Measurements from ENCODE around the gene TMEM231.
A peak's percentile ranks its signal among the peaks of the same experiment; 100 is the strongest.
"Not testable (repeated sequence)": the region's sequence is repeated elsewhere in the genome, so short reads cannot be mapped to it uniquely, and the experiment has no call there.

Gene TMEM231

DNA sequence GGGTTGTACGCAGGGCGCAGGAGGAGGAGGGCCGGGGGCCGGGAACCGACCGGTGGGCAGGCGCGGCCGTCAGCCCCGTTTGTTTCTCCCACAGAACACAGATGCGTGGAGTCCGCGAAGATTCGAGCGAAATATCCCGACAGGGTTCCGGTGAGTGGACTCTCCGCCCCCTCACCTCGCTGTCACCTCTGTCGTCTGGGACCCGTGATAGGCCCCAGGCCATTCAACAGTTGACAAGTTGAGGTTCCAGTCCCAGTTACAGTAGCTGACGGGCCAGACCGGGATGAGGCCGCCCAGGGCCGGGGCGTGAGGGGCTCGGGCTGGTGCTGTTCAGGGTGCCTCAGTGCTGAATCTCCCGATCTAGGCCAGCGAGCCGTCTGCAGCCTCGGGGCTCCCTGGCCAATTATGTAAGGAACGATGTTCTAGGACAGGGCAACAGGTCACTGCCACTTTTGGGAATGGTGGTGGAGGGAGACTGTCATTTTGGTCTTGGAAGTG lies 10.8 kb upstream of the TMEM231 start:
- DNase-seq (ENCODE audit: low spot score) = no peak

DNA sequence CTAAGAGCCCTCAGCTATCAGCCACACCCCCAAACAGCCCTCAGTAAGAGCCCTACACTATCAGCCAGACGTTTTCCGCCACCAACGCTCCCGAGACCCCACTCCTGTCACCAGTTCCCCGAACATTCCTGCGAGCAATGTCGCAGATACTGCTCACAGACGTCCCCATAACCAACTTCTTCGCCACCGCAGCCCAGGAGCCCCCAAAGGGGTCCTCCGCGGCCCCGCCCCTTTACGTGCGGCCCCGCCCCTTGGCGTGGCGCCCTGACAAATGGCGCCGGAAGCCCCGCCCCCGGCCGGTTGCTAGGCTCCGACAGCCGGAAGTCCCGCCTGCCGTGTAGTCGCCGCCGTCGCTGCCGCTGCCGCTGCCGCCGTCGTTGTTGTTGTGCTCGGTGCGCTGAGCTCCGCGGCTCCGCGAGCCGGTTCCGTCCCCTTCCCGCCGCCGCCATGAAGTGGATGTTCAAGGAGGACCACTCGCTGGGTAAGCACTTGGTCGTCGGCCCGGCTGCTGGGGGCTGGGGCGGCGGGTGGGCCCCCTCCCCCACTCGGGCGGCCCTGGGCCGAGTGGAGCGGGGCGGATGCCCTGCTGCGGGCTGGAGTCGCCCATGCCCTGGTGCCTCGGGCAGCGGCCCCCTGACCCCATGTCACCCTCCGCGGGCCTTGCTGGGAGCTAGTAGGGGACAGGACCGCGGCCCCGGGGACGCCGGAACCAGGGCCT lies 10.1 kb upstream of the TMEM231 start, which contains the start of gene GABARAPL2:
GABARAPL2 (plus strand) TSS at position 340 of the 718 bp plus-strand sequence; CDS start at position 448, 108 bp downstream.
- DNase-seq (ENCODE audit: low spot score) = peak; percentile 86

DNA sequence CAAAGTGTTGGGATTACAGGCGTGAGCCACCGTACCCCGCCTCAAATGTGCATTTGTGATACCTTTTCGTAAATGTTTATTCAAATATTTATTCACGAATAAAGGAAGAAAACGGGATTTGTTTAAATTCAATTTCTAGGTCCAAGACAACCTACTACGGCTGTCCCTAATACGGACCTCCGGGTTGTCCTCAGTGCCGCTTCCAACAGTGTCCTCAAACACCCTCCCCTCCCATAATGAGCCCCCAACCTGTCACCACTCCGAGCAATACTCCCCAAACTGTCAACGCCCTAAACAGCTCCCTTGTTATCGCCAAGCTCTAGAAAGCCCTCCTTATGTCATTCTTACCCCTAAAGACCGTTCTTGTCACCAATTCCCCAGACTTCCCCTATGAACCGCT lies 9.6 kb upstream of the TMEM231 start:
- no peak for DNase-seq (ENCODE audit: low spot score)

DNA sequence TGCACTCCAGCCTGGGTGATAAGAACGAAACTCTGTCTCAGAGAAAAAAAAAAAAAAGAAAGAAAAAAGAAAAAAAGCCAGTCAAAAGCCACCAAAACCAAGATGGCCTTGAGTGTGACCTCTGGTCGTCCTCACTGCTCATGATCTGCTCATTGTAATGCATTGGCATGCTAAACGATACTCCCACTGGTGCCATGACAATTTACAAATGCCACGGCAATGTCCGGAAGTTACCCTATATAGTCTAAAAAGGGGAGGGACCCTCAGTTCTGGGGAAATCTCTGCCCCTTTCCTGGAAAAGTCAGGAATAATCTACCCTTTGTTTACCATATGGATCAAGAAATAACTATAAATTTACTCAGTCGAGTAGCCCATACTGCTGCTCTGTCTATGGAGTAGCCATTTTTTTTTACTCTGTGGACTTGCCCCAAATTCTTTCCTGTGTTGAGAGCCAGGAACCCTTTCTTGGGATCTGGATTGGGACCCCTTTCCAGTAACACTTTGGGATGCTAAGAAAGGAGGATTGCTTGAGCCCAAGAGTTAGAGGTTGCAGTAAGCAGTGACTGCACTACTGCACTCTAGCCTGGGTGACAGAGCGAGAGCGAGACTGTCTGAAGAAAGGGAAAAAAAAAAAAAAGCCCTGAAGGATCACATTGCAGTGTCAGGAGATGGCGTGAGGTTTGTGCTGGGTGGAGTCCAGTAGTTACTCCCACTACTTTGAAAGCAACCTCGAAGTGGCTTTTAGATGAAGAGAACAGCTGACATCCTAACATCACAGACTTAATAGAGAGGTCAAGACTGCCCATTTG lies 3.7 kb upstream of the TMEM231 start:
- no peak for DNase-seq (ENCODE audit: low spot score)

DNA sequence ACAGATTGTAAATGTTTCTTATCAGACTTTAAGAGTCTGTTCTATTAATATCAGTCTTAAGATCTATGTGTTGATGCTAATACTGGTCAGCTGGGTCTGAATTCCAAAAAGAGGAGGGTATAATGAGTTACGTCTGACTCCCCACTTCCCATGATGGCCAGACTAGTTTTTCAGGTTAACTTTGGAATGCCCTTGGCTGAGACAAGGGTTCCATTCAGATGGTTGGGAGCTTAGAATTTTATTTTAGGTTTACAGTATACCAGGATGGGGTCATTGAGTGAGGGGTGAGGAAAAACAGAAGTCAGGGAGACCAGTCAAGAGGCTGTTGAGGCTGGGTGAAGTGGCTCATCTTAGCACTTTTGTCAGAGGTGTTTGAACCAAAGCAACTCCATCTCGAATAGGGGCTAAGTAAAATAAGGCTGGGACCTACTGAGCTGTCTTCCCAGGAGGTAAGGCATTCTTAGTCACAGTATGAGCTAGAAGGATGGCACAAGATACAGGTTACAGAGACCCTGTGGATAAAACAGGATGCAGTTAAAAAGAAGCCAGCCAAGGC lies 2.9 kb upstream of the TMEM231 start:
- DNase-seq (ENCODE audit: low spot score) = no peak

DNA sequence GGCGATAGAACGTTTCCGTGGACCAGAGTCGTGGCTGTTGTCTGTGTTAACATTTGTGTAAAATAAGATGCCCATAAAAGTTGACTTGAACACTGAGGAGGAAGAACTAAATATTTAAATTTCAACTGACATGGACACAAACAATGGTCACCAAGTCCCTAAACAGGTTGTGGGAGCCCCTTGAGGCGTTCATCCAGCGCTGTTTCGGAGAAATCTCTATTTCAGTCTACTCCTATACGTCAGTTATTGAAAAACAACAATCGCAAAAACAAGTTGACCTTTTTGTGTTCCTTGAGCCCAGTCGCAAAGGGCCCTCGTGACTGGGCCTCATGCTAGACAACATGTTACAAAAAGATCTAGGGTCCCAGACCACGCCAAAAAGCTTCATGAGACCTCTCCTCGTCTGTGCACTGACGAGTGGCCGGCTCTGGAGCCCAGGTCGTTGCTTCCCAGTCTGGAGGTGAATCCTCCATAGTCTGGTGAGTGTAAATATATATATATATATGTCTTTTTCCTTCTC lies 439 bp upstream of the TMEM231 start:
- DNase-seq (ENCODE audit: low spot score) = no peak

DNA sequence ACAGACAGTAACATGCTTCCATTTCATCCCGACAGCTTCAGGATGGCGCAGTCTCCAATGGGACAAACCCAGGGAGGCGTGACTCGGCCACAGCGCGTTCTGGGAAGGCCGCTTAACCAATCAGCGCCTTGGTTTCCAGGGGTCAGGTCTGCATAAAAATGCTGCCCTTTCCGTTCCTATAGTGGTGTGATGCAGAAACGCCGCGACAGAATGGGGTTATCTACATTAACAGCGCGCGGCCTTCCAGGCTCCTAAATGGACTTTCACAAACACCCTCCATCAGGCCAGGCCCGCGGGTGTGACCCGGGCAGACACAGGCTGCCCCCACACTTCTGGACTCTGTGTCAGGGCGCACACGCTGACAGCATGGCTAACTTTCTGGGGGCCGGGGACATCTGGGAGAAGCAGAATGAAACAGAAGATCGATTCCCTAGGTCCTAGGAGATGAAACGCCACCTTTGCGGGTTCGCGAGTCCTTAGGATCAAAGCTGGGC lies 792 bp downstream of the TMEM231 start:
- peak; percentile 94 for DNase-seq (ENCODE audit: low spot score)

DNA sequence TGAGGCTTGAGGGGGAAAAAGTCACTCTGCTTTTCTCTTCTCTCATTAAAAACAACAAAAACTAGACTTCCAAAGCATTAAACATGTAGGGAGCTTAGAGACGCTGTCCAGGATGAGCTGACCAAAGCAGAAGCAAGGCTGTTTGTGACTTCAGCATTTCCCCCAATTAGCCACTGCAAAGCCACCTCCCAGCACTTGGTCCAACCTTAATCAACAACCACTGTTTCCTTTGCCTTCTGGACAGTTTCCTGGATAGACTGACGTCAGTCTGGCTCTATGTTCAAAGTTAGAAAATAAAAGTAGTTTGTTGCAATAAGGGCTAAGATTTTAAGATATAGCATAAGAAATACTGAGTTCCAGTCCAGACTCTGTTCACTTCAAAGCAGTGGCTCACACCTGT lies 3.1 kb downstream of the TMEM231 start:
- DNase-seq (ENCODE audit: low spot score) = peak; percentile 56

DNA sequence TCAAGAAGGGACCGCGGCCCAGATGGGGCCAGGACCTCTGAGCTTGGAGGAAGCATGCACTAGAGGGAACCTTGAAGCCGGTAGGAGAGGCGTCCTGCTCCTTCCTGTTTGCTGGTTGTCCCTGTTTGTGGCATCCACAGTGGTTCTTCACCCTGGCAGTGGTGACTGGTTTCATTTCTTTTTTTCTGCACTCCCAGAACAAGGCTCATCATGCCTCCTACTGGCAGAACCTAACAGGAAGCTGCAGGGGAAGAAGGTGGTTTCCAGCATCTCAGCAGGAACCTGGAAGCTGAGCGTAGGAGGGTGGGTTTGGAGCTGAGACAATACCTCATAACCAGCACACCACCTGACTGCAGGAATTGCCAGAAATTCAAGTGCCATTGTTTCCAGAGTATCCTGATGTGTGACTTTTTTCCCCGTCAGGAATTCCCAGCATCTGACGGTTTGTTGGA lies 5.8 kb downstream of the TMEM231 start:
- DNase-seq (ENCODE audit: low spot score) = peak; percentile 86

DNA sequence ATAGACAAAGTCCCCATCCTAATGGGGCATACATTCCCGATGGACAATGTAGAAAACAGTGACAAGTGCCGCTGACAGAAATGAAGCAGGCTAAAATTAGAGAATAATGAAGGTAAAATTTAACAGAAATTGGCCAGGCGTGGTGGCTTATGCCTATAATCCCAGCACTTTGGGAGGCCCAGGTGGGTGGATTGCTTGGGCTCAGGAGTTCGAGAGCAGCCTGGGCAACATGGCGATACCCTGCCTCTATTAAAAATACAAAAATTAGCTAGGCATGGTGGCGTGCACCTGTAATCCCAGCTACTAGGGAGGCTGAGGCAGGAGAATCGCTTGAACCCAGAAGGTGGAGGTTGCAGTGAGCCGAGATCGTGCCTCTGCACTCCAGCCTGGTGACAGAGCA lies 7.6 kb downstream of the TMEM231 start:
- not testable (repeated sequence) for DNase-seq (ENCODE audit: low spot score)

DNA sequence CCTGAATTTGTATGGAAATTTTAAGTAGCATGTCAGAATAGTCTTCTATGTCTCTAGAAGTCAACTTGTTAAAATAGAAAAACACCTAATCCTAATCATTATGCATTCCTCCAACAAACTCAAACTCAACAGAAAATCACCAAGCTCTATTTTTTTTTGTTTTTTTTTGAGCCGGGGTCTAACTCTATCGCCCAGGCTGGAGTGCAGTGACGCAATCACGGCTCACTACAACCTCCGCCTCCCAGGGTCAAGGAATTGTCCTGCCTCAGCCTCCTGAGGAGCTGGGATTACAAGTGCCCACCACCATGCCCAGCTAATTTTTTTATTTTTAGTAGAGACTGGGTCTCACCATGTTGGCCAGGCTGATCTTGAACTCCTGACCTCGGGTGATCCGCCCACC lies 9.8 kb downstream of the TMEM231 start:
- DNase-seq (ENCODE audit: low spot score) = no peak

DNA sequence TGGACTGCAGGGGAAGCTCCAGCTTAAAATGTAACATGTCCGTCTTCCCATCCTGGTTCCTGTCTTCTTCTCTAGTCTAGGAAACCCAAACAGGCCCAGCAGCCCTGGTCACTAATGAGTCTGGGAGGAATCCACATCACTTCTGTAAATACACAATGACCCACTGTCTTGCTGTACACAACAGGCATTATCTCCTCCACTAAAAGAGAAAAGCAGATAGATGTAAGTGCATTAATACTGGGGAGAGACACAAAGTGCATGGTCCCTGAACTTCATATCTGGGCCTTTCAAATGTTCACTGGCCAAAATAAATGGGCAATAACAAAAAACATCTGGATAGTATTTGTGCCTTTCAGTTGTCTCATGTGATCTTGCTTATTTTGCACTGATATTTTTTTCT lies 10.2 kb downstream of the TMEM231 start:
- DNase-seq (ENCODE audit: low spot score) = not testable (repeated sequence)

DNA sequence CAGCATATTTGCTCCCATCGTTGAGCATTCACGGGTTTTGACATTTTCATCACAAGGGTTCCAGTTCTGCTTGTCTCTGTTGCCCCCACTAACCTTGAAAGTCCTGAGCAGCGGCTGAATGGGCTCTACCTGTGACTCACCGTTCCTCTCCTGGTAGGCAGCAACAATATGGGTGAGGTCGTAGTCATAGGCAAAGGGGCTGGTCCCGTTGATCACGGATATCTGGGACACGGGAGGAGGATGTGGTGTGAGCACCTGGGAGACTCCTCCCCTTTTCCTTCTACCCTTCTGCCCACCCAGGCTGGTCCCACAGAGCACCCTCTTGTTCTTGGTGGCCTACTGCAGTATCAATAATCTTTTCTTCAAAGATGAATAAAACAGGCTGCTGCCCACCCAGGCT lies 13.6 kb downstream of the TMEM231 start:
- not testable (repeated sequence) for DNase-seq (ENCODE audit: low spot score)

DNA sequence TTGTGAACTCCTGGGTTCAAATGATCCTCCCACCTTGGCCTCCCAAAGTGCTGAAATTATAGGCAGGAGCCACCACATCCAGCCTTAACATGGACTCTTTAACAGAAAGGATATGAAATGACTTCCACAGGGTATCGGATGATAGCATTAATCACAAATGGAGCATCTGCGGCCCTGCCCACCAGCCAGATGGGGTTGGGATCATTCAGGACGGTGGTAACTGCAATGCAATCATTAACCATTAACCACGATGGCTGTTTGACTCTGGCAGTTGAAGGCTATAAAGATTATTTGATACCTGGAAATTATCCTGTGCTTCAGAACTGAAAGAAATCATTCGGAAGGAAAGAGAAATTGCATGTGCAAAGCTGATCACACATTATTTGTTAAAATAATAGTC lies 14.8 kb downstream of the TMEM231 start:
- no peak for DNase-seq (ENCODE audit: low spot score)

DNA sequence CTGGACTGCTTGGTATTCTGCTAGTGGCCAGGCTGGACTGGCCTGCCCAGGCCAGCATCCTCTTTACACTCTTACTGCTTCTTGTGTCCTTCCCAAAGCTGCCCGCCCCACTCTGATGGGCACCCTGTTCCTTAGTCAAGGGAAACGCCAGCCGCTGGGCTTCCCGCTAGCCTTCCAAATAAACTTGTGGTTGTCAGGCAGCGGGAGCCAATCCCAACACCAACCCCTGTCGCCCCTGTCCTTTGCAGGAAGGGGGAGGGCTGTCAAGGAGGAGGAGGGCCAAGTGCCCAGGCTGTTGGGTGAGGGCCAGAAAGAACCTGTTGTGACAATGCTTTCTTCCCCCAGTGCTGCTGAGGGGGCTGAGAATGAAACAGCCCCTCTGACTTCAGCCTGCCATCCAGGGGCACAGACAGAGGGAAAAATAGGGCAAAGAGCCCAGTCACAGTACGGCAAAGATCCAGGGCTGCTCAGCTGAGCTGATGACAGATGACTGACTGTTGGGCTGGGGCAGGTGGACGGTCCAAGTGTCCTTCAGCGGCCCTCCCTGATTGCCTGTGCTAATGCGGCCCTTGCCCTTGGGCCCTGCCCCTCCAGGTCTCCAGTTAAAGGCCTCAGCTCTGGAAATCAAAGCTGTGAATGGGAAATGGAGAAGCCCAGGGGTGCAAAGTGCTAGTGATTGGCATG lies 17.0 kb downstream of the TMEM231 start:
- not testable (repeated sequence) for DNase-seq (ENCODE audit: low spot score)

DNA sequence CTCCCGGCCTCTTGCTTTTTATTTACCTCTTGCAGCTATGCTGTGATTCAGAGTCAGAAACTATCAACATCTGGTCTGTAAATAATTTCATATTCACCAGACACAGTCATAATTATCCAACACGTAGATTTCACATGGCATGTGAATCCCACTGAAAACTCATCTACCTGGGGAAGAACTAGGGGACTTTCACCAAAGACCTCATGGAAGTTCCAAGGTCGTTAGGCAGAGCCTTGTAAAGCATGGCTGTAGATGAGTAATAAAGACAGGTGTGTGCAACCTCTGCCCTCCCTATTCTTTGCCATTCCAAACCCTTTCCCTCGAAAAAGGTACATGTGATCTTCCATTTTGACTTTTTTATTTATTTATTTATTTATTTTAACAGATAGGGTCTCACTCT lies 18.3 kb downstream of the TMEM231 start:
- DNase-seq (ENCODE audit: low spot score) = no peak

DNA sequence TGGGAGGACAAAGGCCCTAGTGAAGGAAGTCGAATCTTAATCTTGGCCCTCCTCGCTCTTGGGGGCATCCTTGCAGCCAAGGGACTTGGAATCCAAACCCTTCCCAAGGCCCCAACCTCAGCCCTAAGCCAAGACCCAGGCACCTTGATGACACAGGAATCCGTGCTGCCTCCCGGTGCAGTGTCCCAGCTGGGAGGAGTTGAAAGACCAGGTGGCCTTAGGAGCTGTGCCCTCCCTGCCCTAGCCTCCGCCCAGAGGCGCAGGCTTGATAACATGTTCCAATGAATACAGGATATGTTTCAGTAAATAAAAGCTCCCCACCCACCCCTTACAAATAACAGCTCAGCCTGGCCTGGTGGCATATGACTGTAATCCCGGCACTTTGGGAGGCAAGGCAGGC lies 20.2 kb downstream of the TMEM231 start, which contains the start of gene CHST5:
CHST5 (minus strand) TSS at position 208 of the 400 bp plus-strand sequence. CDS start 5,724 bp downstream, outside the sequence.
- no peak for DNase-seq (ENCODE audit: low spot score)

DNA sequence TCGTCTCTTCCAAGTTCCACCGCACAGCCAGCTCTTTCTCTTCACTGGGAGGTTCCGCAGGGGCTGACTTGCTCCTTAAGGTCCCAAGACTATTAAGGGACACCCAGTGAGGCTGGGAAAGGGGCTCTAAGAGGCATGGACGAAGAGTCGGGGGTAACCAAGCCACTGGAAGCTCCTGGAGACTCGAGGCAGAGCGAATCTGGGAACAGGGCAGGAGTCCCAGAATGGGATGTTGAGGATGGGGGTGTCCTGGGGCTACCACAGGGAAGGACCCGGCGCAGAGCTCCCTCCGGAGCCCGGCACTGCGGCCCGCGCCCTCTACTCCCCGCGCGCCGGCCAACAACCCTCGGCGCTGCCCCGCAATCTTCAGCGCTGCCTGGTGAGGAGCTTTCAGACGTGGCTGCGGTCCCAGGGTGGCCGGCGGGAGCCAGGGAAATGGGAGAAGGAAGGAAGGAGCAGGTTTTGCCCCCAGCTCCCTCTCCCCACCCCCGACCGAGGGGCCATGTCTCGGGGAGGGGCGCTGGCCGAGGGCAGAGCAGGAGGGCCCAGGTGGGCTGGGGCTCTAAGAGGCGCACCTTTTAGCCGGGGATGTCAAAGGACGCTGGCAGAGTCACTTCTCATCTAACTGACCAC lies 20.7 kb downstream of the TMEM231 start:
- DNase-seq (ENCODE audit: low spot score) = no peak

DNA sequence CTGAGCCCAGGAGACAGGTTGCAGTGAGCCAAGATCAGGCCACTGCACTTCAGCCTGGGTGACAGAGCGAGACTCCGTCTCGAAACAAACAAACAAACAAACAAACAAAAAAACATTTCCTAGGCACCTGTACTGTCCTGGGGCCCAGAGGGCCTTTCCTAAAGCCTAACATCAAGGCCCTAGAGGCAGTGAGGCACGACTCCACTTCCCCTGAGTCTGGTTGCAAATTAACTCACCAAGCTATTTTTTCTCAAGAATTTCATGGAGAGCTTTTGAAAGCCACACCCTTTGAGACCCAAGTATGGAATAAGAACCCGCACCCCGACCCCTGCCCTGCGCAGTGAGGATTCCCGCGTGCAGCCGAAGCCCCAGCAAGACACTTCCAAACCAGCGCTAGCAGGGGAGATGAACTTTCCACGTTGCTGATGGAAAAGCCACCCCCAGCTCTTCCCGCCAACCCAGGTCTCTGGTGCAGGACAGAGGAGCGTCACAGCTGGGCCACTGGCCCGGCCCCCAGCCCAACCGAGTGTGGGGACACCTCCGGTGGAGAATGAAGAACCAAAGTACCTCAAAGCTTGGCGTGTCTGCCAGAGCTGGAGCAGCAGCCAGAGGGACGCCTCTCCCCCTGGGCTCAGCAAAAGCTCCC lies 21.4 kb downstream of the TMEM231 start:
- no peak for DNase-seq (ENCODE audit: low spot score)

DNA sequence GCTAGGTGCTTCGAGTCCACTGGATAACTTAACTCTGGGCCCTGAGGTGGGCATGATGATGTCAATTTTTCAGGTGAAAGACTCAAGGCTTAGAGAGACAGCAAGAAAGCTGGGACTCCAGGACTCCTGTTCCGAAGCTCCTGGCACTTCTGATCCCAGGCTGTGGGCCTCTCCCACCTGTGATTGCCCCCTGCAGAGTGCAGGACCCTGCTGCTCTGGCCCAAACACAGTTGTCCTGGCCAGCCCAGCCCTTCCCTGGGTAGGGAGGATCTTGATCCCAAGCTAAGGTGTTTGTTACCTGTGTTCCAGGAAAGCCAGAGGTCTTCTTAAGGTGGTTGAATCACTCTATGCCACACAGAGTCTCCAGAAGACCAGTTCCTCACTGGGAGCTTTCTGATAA lies 23.3 kb downstream of the TMEM231 start:
- DNase-seq (ENCODE audit: low spot score) = no peak

All from Ammon's horn (tissue), 1 donor.